HFFc6 (cell line): Measurements from ENCODE around the gene NEB. TPM values are rescaled to one million over a fixed set of nuclear protein-coding genes. Genes with fewer than 3 reads are reported as not detected.
A peak's percentile ranks its signal among the peaks of the same experiment; 100 is the strongest.
"Not testable (repeated sequence)": the region's sequence is repeated elsewhere in the genome, so short reads cannot be mapped to it uniquely, and the experiment has no call there.

Source experiments
- DNase-seq: peaks from one replicate; pipeline ENCODE4 v3.0.0-alpha.2; 2018
- H3K27ac Mint-ChIP-seq: 2 replicates; pipeline ENCODE4 v1.8.0; 2020; ENCODE audit warnings: mild to moderate bottlenecking, mixed read lengths
- H3K27me3 Mint-ChIP-seq: 2 replicates; pipeline ENCODE4 v1.8.0; 2021; ENCODE audit warnings: mild to moderate bottlenecking, moderate library complexity, mixed read lengths; ENCODE audit not compliant: insufficient read depth
- H3K36me3 Mint-ChIP-seq: 2 replicates; pipeline ENCODE4 v1.8.0; 2021; ENCODE audit warnings: low read depth, mixed read lengths
- H3K4me1 Mint-ChIP-seq: 2 replicates; pipeline ENCODE4 v1.8.0; 2020; ENCODE audit warnings: low read depth, mixed read lengths
- H3K4me3 Mint-ChIP-seq: 2 replicates; pipeline ENCODE4 v1.8.0; 2020; ENCODE audit warnings: mild to moderate bottlenecking, moderate library complexity, mixed read lengths
- H3K9me3 Mint-ChIP-seq: 2 replicates; pipeline ENCODE4 v1.8.0; 2020; ENCODE audit warnings: mild to moderate bottlenecking, mixed read lengths
- total RNA-seq, 6 experiments: library from RNA; stranded (reverse); fragmentation: NEBNext Ultra II Directional; extraction: Animal tissue kit (Norgen Biotek cat#: 25700); gene quantifications; 2 replicates in 1 of 6; 3 replicates in 5 of 6; pipeline ENCODE4 v1.2.3, GENCODE V29; 2021
- TF ChIP-seq, protein P1 (sequence below): fragments of 200-600 bp; sonication (generic); IDR thresholded peaks from 2 replicates; pipeline ENCODE4 v1.5.0; 2021; ENCODE audit warnings: antibody characterized with exemption, mild to moderate bottlenecking

The NEB gene
- total RNA-seq, 6 experiments from 2014 or later: under 0.01 TPM; not detected in 5

- Mint-ChIP-seq H3K27ac (no peak overlapping the region), H3K27me3 (no peaks in the 10 kb centered on the region; the same call in 1 of the 2 replicates), H3K9me3 (no peaks in the 10 kb centered on the region), H3K36me3 (no peaks in the 10 kb centered on the region), H3K4me1 (no peaks in the 10 kb centered on the region), H3K4me3 (no peak overlapping the region)
- DNase-seq: no peak
- TF ChIP-seq, protein P1, sequence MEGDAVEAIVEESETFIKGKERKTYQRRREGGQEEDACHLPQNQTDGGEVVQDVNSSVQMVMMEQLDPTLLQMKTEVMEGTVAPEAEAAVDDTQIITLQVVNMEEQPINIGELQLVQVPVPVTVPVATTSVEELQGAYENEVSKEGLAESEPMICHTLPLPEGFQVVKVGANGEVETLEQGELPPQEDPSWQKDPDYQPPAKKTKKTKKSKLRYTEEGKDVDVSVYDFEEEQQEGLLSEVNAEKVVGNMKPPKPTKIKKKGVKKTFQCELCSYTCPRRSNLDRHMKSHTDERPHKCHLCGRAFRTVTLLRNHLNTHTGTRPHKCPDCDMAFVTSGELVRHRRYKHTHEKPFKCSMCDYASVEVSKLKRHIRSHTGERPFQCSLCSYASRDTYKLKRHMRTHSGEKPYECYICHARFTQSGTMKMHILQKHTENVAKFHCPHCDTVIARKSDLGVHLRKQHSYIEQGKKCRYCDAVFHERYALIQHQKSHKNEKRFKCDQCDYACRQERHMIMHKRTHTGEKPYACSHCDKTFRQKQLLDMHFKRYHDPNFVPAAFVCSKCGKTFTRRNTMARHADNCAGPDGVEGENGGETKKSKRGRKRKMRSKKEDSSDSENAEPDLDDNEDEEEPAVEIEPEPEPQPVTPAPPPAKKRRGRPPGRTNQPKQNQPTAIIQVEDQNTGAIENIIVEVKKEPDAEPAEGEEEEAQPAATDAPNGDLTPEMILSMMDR: no peak
These were observed 165.1 kb downstream of the NEB start for GRCh38 chr2:151569167-151569566.

DNA sequence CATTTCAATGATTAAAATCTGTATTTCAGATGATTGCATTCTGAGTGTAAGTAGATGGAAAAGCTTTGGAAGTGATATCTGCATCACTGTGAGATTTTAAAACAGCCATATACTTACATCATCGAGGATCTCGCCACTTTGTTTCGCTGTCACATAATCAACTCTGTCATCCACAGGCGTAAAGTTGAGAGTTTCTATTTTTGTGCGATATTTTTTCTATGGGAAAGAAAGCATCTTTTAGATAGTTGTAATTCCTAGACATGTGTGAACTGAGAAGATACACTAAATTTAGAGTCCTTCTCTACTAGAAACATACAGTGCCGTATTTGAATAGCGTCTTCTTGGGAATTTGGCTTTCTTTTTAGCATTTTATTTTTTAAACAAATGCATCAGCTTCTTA, 165.8 kb downstream of the NEB start:
- Mint-ChIP-seq H3K27ac (no peak overlapping the region), H3K36me3 (no peaks in the 10 kb centered on the region), H3K4me3 (no peak overlapping the region), H3K27me3 (peaks cover 3% of the 10 kb centered on the region), H3K4me1 (no peaks in the 10 kb centered on the region), H3K9me3 (no peaks in the 10 kb centered on the region)
- TF ChIP-seq, protein P1: no peak
- DNase-seq: no peak

GRCh38 chr2:151567006-151567405, 167.3 kb downstream of the NEB start:
- Mint-ChIP-seq H3K36me3 (no peaks in the 10 kb centered on the region), H3K9me3 (no peaks in the 10 kb centered on the region), H3K4me1 (no peaks in the 10 kb centered on the region), H3K27ac (no peak overlapping the region), H3K27me3 (peaks cover 3% of the 10 kb centered on the region), H3K4me3 (no peak overlapping the region)
- TF ChIP-seq, protein P1: no peak
- no peak for DNase-seq

DNA sequence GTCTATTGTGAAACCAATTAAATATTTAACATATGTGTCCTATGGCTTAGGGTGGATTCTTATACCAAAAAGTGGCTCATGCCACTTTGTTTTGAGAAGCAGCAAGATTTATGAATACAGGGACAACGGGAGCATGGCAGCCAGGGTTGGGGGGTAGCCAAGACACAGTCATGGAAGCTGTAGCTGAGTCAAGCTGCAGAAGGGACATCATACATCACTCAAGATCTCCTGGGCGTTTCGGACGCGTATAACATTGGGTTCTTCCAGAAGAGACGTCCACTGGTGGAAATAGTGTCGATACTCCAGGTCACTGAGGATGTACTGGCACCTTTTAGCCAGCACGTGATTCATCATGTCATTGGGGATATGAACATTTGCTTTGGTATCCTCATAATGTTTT, 171.9 kb downstream of the NEB start:
- DNase-seq: no peak
- no peaks in the 10 kb centered on the region for H3K36me3 Mint-ChIP-seq
- peaks cover 9% of the 10 kb centered on the region for H3K27me3 Mint-ChIP-seq
- no peaks in the 10 kb centered on the region for H3K4me1 Mint-ChIP-seq
- H3K9me3 Mint-ChIP-seq: no peaks in the 10 kb centered on the region
- no peak overlapping the region for H3K4me3 Mint-ChIP-seq
- TF ChIP-seq, protein P1: no peak
- H3K27ac Mint-ChIP-seq: no peak overlapping the region

- peak; percentile 20 for DNase-seq
- no peak overlapping the region for H3K27ac Mint-ChIP-seq
- TF ChIP-seq, protein P1: no peak
- H3K36me3 Mint-ChIP-seq: no peaks in the 10 kb centered on the region
- no peaks in the 10 kb centered on the region for H3K4me1 Mint-ChIP-seq
- peaks cover 9% of the 10 kb centered on the region for H3K27me3 Mint-ChIP-seq
- no peaks in the 10 kb centered on the region for H3K9me3 Mint-ChIP-seq
- H3K4me3 Mint-ChIP-seq: no peak overlapping the region
These were observed 174.0 kb downstream of the NEB start for GRCh38 chr2:151560289-151560688.

DNA sequence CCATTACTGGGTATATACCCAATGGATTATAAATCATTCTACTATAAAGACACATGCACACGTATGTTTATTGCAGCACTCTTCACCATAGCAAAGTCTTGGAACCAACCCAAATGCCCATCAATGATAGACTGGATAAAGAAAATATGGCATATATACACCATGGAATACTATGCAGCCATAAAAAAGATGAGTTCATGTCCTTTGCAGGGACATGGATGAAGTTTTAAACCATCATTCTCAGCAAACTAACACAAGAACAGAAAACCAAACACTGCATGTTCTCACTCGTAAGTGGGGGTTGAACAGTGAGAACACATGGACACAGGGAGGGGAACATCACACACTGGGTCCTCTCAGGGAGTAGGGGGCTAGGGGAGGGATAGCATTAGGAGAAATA, 174.8 kb downstream of the NEB start:
- H3K9me3 Mint-ChIP-seq, H3K4me1 Mint-ChIP-seq, H3K27me3 Mint-ChIP-seq, DNase-seq, H3K27ac Mint-ChIP-seq, H3K4me3 Mint-ChIP-seq, H3K36me3 Mint-ChIP-seq: not testable (repeated sequence)

GRCh38 chr2:151557883-151558282, 176.4 kb downstream of the NEB start:
- not testable (repeated sequence) for H3K27ac Mint-ChIP-seq, H3K4me1 Mint-ChIP-seq, H3K9me3 Mint-ChIP-seq, H3K36me3 Mint-ChIP-seq, H3K4me3 Mint-ChIP-seq, DNase-seq
- H3K27me3 Mint-ChIP-seq: peaks cover 10% of the 10 kb centered on the region
